Measurements from ENCODE around the gene TGFBR3. TPM values are rescaled to one million over a fixed set of nuclear protein-coding genes. Genes with fewer than 3 reads are reported as not detected.

The TGFBR3 gene
- total RNA-seq, 1 experiment from 2014 or later = 4.2 TPM

DNA sequence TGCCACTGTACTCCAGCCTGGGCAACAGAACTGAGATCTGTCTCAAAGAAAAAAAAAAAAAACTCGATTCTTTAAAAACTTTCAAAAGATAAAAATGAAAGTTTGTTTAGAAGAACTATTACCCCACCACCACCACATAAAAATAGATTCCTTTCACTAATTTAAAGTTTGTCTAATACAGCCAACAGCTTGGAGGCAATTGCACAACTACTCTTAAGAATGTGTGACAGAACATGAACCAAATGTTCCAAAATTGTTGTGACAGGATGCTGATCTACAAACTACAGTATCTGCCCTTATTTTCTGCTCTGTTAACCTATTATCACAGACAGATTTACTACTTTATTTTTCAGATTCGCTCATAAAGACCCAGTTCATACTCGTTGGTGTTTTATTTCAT lies 5.5 kb upstream of the TGFBR3 start (continued):
- TF ChIP-seq, protein P1, sequence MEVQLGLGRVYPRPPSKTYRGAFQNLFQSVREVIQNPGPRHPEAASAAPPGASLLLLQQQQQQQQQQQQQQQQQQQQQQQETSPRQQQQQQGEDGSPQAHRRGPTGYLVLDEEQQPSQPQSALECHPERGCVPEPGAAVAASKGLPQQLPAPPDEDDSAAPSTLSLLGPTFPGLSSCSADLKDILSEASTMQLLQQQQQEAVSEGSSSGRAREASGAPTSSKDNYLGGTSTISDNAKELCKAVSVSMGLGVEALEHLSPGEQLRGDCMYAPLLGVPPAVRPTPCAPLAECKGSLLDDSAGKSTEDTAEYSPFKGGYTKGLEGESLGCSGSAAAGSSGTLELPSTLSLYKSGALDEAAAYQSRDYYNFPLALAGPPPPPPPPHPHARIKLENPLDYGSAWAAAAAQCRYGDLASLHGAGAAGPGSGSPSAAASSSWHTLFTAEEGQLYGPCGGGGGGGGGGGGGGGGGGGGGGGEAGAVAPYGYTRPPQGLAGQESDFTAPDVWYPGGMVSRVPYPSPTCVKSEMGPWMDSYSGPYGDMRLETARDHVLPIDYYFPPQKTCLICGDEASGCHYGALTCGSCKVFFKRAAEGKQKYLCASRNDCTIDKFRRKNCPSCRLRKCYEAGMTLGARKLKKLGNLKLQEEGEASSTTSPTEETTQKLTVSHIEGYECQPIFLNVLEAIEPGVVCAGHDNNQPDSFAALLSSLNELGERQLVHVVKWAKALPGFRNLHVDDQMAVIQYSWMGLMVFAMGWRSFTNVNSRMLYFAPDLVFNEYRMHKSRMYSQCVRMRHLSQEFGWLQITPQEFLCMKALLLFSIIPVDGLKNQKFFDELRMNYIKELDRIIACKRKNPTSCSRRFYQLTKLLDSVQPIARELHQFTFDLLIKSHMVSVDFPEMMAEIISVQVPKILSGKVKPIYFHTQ (CRISPR knock-in tag; IDR thresholded peaks at IDR 0.05) = no peak
- TF ChIP-seq ZNF219 (CRISPR knock-in tag; IDR thresholded peaks at IDR 0.05; ENCODE audit: borderline replicate concordance) (no peak), NR2C2 (CRISPR knock-in tag; IDR thresholded peaks at IDR 0.05) (no peak)
- TF ChIP-seq, protein P2, sequence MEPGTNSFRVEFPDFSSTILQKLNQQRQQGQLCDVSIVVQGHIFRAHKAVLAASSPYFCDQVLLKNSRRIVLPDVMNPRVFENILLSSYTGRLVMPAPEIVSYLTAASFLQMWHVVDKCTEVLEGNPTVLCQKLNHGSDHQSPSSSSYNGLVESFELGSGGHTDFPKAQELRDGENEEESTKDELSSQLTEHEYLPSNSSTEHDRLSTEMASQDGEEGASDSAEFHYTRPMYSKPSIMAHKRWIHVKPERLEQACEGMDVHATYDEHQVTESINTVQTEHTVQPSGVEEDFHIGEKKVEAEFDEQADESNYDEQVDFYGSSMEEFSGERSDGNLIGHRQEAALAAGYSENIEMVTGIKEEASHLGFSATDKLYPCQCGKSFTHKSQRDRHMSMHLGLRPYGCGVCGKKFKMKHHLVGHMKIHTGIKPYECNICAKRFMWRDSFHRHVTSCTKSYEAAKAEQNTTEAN (CRISPR knock-in tag; IDR thresholded peaks at IDR 0.05) = no peak

DNA sequence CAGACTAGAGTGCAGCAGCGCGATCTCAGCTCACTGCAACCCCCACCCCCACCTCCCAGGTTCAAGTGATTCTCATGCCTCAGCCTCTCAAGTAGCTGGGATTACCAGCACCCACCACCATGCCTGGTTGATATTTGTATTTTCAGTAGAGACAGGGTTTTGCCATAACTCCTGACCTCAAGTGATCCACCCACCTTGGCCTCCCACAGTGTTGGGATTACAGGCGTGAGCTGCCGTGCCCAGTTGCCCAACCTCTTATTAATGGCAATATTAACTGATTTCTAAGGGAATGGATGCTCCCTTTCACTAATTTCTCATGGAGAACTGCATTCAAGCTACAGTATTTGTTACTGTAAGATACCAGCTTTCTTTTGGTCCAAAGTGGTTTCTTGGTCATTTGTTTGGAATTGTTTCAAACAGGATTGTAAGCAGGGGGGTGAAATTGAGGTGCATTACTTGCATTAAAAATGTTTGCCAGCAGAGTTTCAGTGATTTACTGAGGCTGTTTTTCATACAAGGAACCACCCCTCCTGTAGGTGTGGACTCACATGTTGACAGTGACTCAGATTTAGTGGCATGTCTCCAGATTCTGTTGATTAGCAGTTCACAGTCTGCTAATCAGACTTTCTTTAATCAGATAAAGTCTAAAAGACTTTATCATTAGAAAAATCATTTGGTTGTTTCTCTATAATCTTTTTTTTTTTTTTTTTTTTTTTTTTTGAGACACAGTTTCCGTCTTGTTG lies 3.9 kb upstream of the TGFBR3 start:
- no peak for TF ChIP-seq ZNF396 (CRISPR knock-in tag; IDR thresholded peaks at IDR 0.05; ENCODE audit: borderline replicate concordance)
- no peak for TF ChIP-seq NR3C1 (CRISPR knock-in tag; conservative IDR thresholded peaks at IDR 0.05; ENCODE audit: low read depth)
- TF ChIP-seq, protein P3, sequence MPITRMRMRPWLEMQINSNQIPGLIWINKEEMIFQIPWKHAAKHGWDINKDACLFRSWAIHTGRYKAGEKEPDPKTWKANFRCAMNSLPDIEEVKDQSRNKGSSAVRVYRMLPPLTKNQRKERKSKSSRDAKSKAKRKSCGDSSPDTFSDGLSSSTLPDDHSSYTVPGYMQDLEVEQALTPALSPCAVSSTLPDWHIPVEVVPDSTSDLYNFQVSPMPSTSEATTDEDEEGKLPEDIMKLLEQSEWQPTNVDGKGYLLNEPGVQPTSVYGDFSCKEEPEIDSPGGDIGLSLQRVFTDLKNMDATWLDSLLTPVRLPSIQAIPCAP (CRISPR knock-in tag; IDR thresholded peaks at IDR 0.05) = no peak
- TF ChIP-seq ZBTB21 (CRISPR knock-in tag; IDR thresholded peaks at IDR 0.05; ENCODE audit: borderline replicate concordance) = no peak
- no peak for TF ChIP-seq TEAD4 (CRISPR knock-in tag; IDR thresholded peaks at IDR 0.05)
- TF ChIP-seq TP53 (CRISPR knock-in tag; IDR thresholded peaks at IDR 0.05) = no peak
- no peak for TF ChIP-seq NFE2L1 (CRISPR knock-in tag; IDR thresholded peaks at IDR 0.05)
- TF ChIP-seq, protein P4, sequence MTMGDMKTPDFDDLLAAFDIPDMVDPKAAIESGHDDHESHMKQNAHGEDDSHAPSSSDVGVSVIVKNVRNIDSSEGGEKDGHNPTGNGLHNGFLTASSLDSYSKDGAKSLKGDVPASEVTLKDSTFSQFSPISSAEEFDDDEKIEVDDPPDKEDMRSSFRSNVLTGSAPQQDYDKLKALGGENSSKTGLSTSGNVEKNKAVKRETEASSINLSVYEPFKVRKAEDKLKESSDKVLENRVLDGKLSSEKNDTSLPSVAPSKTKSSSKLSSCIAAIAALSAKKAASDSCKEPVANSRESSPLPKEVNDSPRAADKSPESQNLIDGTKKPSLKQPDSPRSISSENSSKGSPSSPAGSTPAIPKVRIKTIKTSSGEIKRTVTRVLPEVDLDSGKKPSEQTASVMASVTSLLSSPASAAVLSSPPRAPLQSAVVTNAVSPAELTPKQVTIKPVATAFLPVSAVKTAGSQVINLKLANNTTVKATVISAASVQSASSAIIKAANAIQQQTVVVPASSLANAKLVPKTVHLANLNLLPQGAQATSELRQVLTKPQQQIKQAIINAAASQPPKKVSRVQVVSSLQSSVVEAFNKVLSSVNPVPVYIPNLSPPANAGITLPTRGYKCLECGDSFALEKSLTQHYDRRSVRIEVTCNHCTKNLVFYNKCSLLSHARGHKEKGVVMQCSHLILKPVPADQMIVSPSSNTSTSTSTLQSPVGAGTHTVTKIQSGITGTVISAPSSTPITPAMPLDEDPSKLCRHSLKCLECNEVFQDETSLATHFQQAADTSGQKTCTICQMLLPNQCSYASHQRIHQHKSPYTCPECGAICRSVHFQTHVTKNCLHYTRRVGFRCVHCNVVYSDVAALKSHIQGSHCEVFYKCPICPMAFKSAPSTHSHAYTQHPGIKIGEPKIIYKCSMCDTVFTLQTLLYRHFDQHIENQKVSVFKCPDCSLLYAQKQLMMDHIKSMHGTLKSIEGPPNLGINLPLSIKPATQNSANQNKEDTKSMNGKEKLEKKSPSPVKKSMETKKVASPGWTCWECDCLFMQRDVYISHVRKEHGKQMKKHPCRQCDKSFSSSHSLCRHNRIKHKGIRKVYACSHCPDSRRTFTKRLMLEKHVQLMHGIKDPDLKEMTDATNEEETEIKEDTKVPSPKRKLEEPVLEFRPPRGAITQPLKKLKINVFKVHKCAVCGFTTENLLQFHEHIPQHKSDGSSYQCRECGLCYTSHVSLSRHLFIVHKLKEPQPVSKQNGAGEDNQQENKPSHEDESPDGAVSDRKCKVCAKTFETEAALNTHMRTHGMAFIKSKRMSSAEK (CRISPR knock-in tag; IDR thresholded peaks at IDR 0.05; ENCODE audit: borderline replicate concordance) = no peak
- no peak for TF ChIP-seq CREM (CRISPR knock-in tag; IDR thresholded peaks at IDR 0.05)
- POLR2A ChIA-PET = no interaction called here

DNA sequence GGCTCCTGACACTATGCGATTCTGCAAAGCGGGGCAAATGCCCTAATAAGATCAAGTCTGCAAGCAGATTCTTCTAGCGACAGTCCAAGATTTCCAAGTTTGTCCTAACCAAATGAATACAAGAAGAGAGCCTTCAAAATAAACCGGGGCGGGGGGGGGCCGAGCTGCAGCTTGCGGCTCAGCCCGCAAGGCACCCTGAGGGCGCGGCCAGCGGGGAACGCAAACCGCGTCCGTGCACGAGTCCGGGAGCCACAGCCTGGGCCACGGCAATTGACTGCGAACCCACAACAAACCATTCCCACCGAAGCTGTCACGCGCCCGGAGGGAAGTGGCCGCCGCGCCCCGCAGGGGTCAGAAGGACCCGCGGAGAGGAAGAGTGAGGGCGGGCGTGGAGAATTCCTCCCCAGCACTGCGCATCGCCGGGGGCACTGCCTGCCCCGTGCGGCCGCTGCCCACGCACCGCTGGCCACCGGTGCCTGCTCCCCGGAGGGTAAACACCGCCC lies 687 bp downstream of the TGFBR3 start:
- TF ChIP-seq, protein P5, sequence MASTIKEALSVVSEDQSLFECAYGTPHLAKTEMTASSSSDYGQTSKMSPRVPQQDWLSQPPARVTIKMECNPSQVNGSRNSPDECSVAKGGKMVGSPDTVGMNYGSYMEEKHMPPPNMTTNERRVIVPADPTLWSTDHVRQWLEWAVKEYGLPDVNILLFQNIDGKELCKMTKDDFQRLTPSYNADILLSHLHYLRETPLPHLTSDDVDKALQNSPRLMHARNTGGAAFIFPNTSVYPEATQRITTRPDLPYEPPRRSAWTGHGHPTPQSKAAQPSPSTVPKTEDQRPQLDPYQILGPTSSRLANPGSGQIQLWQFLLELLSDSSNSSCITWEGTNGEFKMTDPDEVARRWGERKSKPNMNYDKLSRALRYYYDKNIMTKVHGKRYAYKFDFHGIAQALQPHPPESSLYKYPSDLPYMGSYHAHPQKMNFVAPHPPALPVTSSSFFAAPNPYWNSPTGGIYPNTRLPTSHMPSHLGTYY (CRISPR knock-in tag; IDR thresholded peaks at IDR 0.05) = no peak
- no peak for TF ChIP-seq NR2C2 (CRISPR knock-in tag; IDR thresholded peaks at IDR 0.05)
- H3K27ac Mint-ChIP-seq = no peak overlapping the region
- H3K27me3 Mint-ChIP-seq (ENCODE audit: low read depth) = peaks cover 43% of the 10 kb centered on the region
- H3K9me3 Mint-ChIP-seq = no peaks in the 10 kb centered on the region
- peaks cover 9% of the 10 kb centered on the region for H3K4me1 Mint-ChIP-seq
- CTCF ChIA-PET = interaction anchor here (1.1 kb wide), 1 partner anchor 385 kb away, joined by 3 read pairs; no protein-coding TSS in a partner anchor
- POLR2A ChIA-PET = no interaction called here
- ATAC-seq (no peak), DNase-seq (ENCODE audit: low spot score) (peak; percentile 13)
- peak overlapping the region; percentile 90 for H3K4me3 Mint-ChIP-seq
- no peaks in the 10 kb centered on the region for H3K36me3 Mint-ChIP-seq

More for the DNA sequence above, 3.9 kb upstream of the TGFBR3 start:
- H3K27me3 Mint-ChIP-seq (ENCODE audit: low read depth) = peaks cover 27% of the 10 kb centered on the region
- H3K27ac Mint-ChIP-seq = no peak overlapping the region
- H3K9me3 Mint-ChIP-seq = peaks cover 6% of the 10 kb centered on the region
- CTCF ChIA-PET = interaction anchor here (0.7 to 1.3 kb wide), 2 partner anchors 126 to 1668 kb away, joined by 3 to 5 read pairs; no protein-coding TSS in a partner anchor
- H3K4me3 Mint-ChIP-seq = no peak overlapping the region
- no peaks in the 10 kb centered on the region for H3K36me3 Mint-ChIP-seq
- DNase-seq (ENCODE audit: low spot score) = no peak
- no peak for ATAC-seq
- H3K4me1 Mint-ChIP-seq = peaks cover 16% of the 10 kb centered on the region
